Endodermal cell (in vitro differentiated cells): ENCODE results near the gene CAB39. TPM values are rescaled to one million over a fixed set of nuclear protein-coding genes. Genes with fewer than 3 reads are reported as not detected.

Source experiments
- DNase-seq: peaks from one replicate; pipeline ENCODE4 v3.0.0-alpha.2; 2017
- H3K27ac ChIP-seq: 2 replicates; pipeline ENCODE4 v1.5.1; 2013; ENCODE audit warnings: mild to moderate bottlenecking, low read depth, low read length, moderate library complexity
- H3K27me3 ChIP-seq: 2 replicates; pipeline ENCODE4 v1.6.1; 2013; ENCODE audit warnings: mild to moderate bottlenecking, low read length, moderate library complexity; ENCODE audit not compliant: insufficient read depth, control insufficient read depth, poor library complexity, severe bottlenecking
- H3K36me3 ChIP-seq: 2 replicates; pipeline ENCODE4 v1.7.0; 2013; ENCODE audit warnings: mild to moderate bottlenecking, low read length, moderate library complexity; ENCODE audit not compliant: control insufficient read depth, insufficient read depth
- H3K4me1 ChIP-seq: one replicate; pipeline ENCODE4 v1.7.0; 2013; ENCODE audit warnings: low read length; ENCODE audit not compliant: control insufficient read depth, insufficient read depth
- H3K4me3 ChIP-seq: 2 replicates; pipeline ENCODE4 v1.5.1; 2013; ENCODE audit warnings: mild to moderate bottlenecking, low read length, moderate library complexity
- H3K9ac ChIP-seq: 2 replicates; pipeline ENCODE4 v1.6.1; 2013; ENCODE audit warnings: mild to moderate bottlenecking, low read length, moderate library complexity; ENCODE audit not compliant: poor library complexity, severe bottlenecking; ENCODE audit errors: extremely low read depth
- H3K9me3 ChIP-seq: 2 replicates; pipeline ENCODE4 v1.6.1; 2013; ENCODE audit warnings: mild to moderate bottlenecking, low read length, moderate library complexity; ENCODE audit not compliant: control insufficient read depth
- H3K27ac Mint-ChIP-seq: 2 replicates; pipeline ENCODE4 v1.8.0; 2020; ENCODE audit warnings: mixed read lengths
- H3K27me3 Mint-ChIP-seq: 2 replicates; pipeline ENCODE4 v1.8.0; 2021; ENCODE audit warnings: mild to moderate bottlenecking, mixed read lengths; ENCODE audit not compliant: insufficient read depth
- H3K36me3 Mint-ChIP-seq: 2 replicates; pipeline ENCODE4 v1.8.0; 2020; ENCODE audit warnings: low read depth, mixed read lengths
- H3K4me1 Mint-ChIP-seq: 2 replicates; pipeline ENCODE4 v1.8.0; 2020; ENCODE audit warnings: mixed read lengths
- H3K4me3 Mint-ChIP-seq: 2 replicates; pipeline ENCODE4 v1.8.0; 2020; ENCODE audit warnings: mild to moderate bottlenecking, moderate library complexity, mixed read lengths
- H3K9me3 Mint-ChIP-seq: 2 replicates; pipeline ENCODE4 v1.8.0; 2020; ENCODE audit warnings: mild to moderate bottlenecking, mixed read lengths
- WGBS, 2 experiments: methylation state at CpG; one replicate each; pipeline versions ENCODE4 v1.1.5 to v1.1.7; 2013; ENCODE audit warnings: missing lambda C conversion rate in 2 of 2, mixed read lengths in 1 of 2; ENCODE audit not compliant: insufficient coverage in 1 of 2, insufficient read length in 1 of 2; 5-methylcytosine and 5-hydroxymethylcytosine counted together
- total RNA-seq, 2 donors: library from RNA; stranded (reverse); fragmentation: NEBNext Ultra II Directional in 1 of 2; extraction: Animal tissue kit (Norgen Biotek cat#: 25700) in 1 of 2; gene quantifications; 2 replicates in 1 of 2; 3 replicates in 1 of 2; pipeline ENCODE4 v1.2.1, GENCODE V29; 2021
- TF ChIP-seq, protein P1 (sequence below): fragments of 200-600 bp; sonication (generic); conservative IDR thresholded peaks from 2 replicates; pipeline ENCODE4 v1.5.0; 2021; ENCODE audit warnings: antibody characterized with exemption, mild to moderate bottlenecking

Gene CAB39
- total RNA-seq, 2 donors from 2014 or later = 41.4 to 48.4 TPM

DNA sequence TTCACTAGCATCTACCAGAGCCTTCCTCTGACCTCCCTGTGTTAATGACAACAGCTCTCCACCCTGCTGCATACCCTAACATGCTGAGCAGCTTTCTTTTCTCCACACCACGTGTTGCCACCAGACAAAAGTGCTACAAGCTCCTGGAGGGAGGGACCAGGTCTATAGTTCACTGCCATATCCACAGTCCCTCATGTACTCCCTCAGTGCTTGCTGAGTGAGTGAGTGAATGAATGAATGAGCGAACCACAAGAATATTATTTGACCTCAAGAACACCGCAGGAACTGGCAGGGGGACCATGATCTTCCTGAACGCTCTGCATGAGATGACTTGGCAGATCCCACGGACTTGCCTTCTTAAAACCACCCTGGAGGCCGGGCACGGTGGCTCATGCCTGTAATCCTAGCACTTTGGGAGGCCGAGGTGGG lies 47.4 kb upstream of the CAB39 start:
- H3K27ac Mint-ChIP-seq = no peak overlapping the region

GRCh38 chr2:230666446-230666845 lies 46.2 kb upstream of the CAB39 start:
- H3K4me3 Mint-ChIP-seq = no peak overlapping the region
- H3K36me3 Mint-ChIP-seq = no peaks in the 10 kb centered on the region
- peak overlapping the region; percentile 75 for H3K27ac Mint-ChIP-seq
- Histone ChIP-seq H3K36me3 (no peaks in the 10 kb centered on the region), H3K27ac (no peak overlapping the region), H3K9me3 (no peaks in the 10 kb centered on the region), H3K4me3 (no peak overlapping the region), H3K4me1 (peaks cover 6% of the 10 kb centered on the region), H3K9ac (no peak overlapping the region), H3K27me3 (peaks cover 4% of the 10 kb centered on the region)
- WGBS, 2 experiments = 90% methylated on average over 7 to 8 of the region's 8 CpGs
- peaks cover 34% of the 10 kb centered on the region for H3K4me1 Mint-ChIP-seq
- H3K9me3 Mint-ChIP-seq = no peaks in the 10 kb centered on the region
- no peak for DNase-seq
- H3K27me3 Mint-ChIP-seq = peaks cover 28% of the 10 kb centered on the region
- TF ChIP-seq, protein P1, sequence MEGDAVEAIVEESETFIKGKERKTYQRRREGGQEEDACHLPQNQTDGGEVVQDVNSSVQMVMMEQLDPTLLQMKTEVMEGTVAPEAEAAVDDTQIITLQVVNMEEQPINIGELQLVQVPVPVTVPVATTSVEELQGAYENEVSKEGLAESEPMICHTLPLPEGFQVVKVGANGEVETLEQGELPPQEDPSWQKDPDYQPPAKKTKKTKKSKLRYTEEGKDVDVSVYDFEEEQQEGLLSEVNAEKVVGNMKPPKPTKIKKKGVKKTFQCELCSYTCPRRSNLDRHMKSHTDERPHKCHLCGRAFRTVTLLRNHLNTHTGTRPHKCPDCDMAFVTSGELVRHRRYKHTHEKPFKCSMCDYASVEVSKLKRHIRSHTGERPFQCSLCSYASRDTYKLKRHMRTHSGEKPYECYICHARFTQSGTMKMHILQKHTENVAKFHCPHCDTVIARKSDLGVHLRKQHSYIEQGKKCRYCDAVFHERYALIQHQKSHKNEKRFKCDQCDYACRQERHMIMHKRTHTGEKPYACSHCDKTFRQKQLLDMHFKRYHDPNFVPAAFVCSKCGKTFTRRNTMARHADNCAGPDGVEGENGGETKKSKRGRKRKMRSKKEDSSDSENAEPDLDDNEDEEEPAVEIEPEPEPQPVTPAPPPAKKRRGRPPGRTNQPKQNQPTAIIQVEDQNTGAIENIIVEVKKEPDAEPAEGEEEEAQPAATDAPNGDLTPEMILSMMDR = no peak

More for the DNA sequence above, 47.4 kb upstream of the CAB39 start:
- DNase-seq = no peak
- Histone ChIP-seq H3K27ac (no peak overlapping the region), H3K27me3 (peaks cover 4% of the 10 kb centered on the region), H3K36me3 (no peaks in the 10 kb centered on the region), H3K4me3 (no peak overlapping the region), H3K4me1 (peaks cover 11% of the 10 kb centered on the region), H3K9me3 (no peaks in the 10 kb centered on the region), H3K9ac (no peak overlapping the region)
- no peak overlapping the region for H3K4me3 Mint-ChIP-seq
- 81 to 88% methylated on average over 5 to 8 of the region's 8 CpGs for WGBS, 2 experiments
- peaks cover 34% of the 10 kb centered on the region for H3K4me1 Mint-ChIP-seq
- H3K36me3 Mint-ChIP-seq = no peaks in the 10 kb centered on the region
- peaks cover 28% of the 10 kb centered on the region for H3K27me3 Mint-ChIP-seq
- TF ChIP-seq, protein P1 = no peak
- H3K9me3 Mint-ChIP-seq = no peaks in the 10 kb centered on the region

DNA sequence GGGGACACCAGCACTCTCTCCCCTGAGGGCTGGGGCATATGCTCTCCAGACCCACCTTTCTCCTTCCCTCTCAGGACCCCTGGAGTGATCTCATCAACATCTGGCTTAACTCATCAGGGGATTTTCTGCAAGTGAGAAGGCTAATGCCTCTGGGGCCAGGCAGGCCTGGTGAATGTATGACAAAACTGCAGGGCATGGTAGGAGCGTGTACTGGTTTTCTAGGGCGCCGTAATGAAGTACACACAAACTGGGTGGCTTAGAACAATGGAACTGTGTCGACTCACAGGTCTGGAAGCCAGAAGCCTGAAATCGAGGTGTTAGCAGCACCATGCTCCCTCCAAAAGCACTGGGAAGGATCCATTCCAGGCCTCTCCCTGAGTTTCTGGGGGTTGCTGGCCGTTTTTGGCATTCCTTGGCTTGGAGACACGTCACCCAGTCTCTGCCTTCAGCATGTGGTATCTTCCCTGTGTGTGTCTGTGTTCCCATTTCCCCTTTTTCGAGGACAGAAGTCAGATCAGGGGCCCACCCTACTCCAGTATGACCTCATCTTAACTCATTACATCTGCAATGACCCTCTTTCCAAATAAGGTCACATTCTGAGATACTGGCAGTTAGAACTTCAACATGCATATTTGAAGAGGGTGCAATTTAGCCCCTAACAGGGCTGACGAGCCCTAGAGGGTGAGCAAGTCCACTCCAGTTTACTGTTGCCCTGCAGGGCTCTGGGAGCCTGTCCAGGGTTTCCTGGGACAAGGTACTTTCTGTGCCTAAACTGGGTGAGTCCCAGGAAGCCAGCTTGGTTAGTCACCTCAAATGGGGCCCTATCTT lies 45.5 kb upstream of the CAB39 start:
- no peak overlapping the region for H3K9ac ChIP-seq
- H3K27ac Mint-ChIP-seq = peak overlapping the region; percentile 75
- DNase-seq = peak; percentile 82

More for the DNA sequence above, 45.5 kb upstream of the CAB39 start:
- Histone ChIP-seq H3K9me3 (no peaks in the 10 kb centered on the region), H3K36me3 (no peaks in the 10 kb centered on the region), H3K4me3 (no peak overlapping the region), H3K27ac (no peak overlapping the region), H3K27me3 (peaks cover 4% of the 10 kb centered on the region), H3K4me1 (peaks cover 6% of the 10 kb centered on the region)
- H3K27me3 Mint-ChIP-seq = peaks cover 28% of the 10 kb centered on the region
- no peak overlapping the region for H3K4me3 Mint-ChIP-seq
- TF ChIP-seq, protein P1 = no peak
- H3K9me3 Mint-ChIP-seq = no peaks in the 10 kb centered on the region
- 59 to 66% methylated on average over 9 of the region's 9 CpGs for WGBS, 2 experiments
- H3K4me1 Mint-ChIP-seq = peaks cover 37% of the 10 kb centered on the region
- H3K36me3 Mint-ChIP-seq = no peaks in the 10 kb centered on the region
